Prostate gland (tissue), 2 donors: ENCODE results near the gene TAS1R1. TPM values are rescaled to one million over a fixed set of nuclear protein-coding genes. Genes with fewer than 3 reads are reported as not detected.

Experiments used
- DNase-seq: peaks from one replicate; pipeline ENCODE4 v3.0.0-alpha.2; 2019; ENCODE audit warnings: low spot score
- H3K27ac ChIP-seq, 2 donors: fragments of 200-600 bp; sonication (generic); 2 replicates each; pipeline ENCODE4 v1.5.1; 2017 to 2019
- H3K27me3 ChIP-seq: fragments of 200-600 bp; sonication (generic); replicated peaks from 2 replicates; pipeline ENCODE4 v1.5.1; 2019; ENCODE audit not compliant: insufficient read depth
- H3K36me3 ChIP-seq, 2 donors: fragments of 200-600 bp; sonication (generic); 1 replicate in 1 of 2; 2 replicates in 1 of 2; pipeline versions ENCODE4 v1.5.1 to v1.8.1; 2017 to 2019
- H3K4me1 ChIP-seq: fragments of 200-600 bp; sonication (generic); replicated peaks from 2 replicates; pipeline ENCODE4 v1.5.1; 2019
- H3K4me3 ChIP-seq, 2 donors: fragments of 200-600 bp; sonication (generic); 2 replicates each; pipeline ENCODE4 v1.5.1; 2017 to 2019
- H3K9me3 ChIP-seq: fragments of 200-600 bp; sonication (generic); 2 replicates; pipeline ENCODE4 v1.5.1; 2017
- POLR2A ChIP-seq: fragments of 450-650 bp; IDR thresholded peaks from one replicate; pipeline ENCODE4 v1.6.1; 2016; ENCODE audit warnings: antibody characterized with exemption, mild to moderate bottlenecking
- POLR2AphosphoS5 ChIP-seq: sonication (generic); formaldehyde crosslinking; IDR thresholded peaks from one replicate; pipeline ENCODE4 v1.6.1; 2017; ENCODE audit warnings: antibody characterized with exemption
- WGBS: methylation state at CpG from one replicate; pipeline ENCODE4 v1.1.5; 2018; 5-methylcytosine and 5-hydroxymethylcytosine counted together
- intact Hi-C: fragments of 100-400 bp; cut with DNase I; formaldehyde crosslinking; loops from one replicate; pipeline ENCODE4 v1.14.2; 2022
- small RNA-seq, 2 donors: library from RNA; depleted of rRNA; stranded (forward); fragments of <200 nt; gene quantifications; one replicate each; pipeline ENCODE3, GENCODE V24; 2016
- total RNA-seq, 2 donors: library from RNA; depleted of rRNA; stranded (reverse); fragments of >200 nt; gene quantifications; one replicate each; pipeline ENCODE4 v1.1.0, GENCODE V29; 2016
- TF ChIP-seq, protein P1 (sequence below), 4 experiments: fragments of 200-600 bp in 2 of 4; fragments of 450-650 bp in 2 of 4; sonication (generic) in 2 of 4; IDR thresholded peaks; 1 replicate in 3 of 4; 2 replicates in 1 of 4; pipeline ENCODE4 v1.5.1; 2016 to 2019; ENCODE audit warnings: antibody characterized with exemption in 4 of 4, mild to moderate bottlenecking in 2 of 4, moderate library complexity in 2 of 4

Gene TAS1R1
- total RNA-seq, 2 donors from 2014 or later: 1.5 TPM; not detected in 1

DNA sequence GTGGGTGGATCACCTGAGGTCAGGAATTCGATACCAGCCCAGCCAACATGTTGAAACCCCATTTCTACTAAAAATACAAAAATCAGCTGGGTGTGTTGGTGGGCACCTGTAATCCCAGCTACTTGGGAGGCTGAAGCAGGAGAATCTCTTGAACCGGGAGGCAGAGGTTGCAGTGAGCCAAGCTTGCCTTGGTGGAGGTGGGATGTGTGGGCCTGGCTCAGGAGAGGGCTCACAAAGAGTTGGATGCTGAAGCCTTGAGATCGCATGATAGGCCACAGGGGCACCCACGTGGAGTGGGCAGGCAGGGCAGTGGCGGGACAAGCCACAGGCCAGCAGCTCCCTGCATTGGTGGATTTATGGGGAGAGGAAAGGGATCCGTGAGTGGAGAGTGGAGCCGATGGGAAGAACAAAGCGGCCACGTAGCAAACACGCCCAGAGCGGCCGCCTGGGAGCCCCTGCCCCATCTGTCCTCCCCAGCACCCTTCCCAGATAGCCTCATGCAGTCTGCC, 73.9 kb downstream of the TAS1R1 start:
- Histone ChIP-seq H3K4me3 (no peak overlapping the region), H3K36me3 (peaks cover 0 to 3% of the 10 kb centered on the region in 2 donors), H3K27ac (no peak overlapping the region), H3K27me3 (no peaks in the 10 kb centered on the region), H3K9me3 (no peaks in the 10 kb centered on the region), H3K4me1 (peaks cover 4% of the 10 kb centered on the region)
- intact Hi-C loops: loop anchor here (5.0 kb wide), 1 partner anchor 42 kb away; no protein-coding TSS in a partner anchor
- DNase-seq: no peak
- 88% methylated on average over 12 of the region's 12 CpGs for WGBS
- TF ChIP-seq POLR2AphosphoS5: no peak
- no peak for TF ChIP-seq POLR2A
- TF ChIP-seq, protein P1, sequence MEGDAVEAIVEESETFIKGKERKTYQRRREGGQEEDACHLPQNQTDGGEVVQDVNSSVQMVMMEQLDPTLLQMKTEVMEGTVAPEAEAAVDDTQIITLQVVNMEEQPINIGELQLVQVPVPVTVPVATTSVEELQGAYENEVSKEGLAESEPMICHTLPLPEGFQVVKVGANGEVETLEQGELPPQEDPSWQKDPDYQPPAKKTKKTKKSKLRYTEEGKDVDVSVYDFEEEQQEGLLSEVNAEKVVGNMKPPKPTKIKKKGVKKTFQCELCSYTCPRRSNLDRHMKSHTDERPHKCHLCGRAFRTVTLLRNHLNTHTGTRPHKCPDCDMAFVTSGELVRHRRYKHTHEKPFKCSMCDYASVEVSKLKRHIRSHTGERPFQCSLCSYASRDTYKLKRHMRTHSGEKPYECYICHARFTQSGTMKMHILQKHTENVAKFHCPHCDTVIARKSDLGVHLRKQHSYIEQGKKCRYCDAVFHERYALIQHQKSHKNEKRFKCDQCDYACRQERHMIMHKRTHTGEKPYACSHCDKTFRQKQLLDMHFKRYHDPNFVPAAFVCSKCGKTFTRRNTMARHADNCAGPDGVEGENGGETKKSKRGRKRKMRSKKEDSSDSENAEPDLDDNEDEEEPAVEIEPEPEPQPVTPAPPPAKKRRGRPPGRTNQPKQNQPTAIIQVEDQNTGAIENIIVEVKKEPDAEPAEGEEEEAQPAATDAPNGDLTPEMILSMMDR (IDR thresholded peaks at IDR 0.05): no peak

Small RNA genes lying within 50 kb of the gene (small RNA-seq; reads per million reads assigned to genes)
- gene RNU6-731P: 0 reads per million in 2 donors

Other genes with a start within 250 kb of the TAS1R1 start
- 10 to 100 TPM; 16.9 to 24.9 TPM for gene ACOT7, start 161.5 kb upstream of the TAS1R1 start, total RNA-seq
- 10 to 100 TPM in 1 of 2 donors, 1 to 10 TPM in 1; 2.2 to 13.4 TPM for gene HES2, start 135.4 kb upstream of the TAS1R1 start, total RNA-seq
- gene ESPN, start 130.5 kb upstream of the TAS1R1 start, total RNA-seq: 100 to 1,000 TPM in 1 of 2 donors, 10 to 100 TPM in 1; 19.7 to 257 TPM
- 10 to 100 TPM; 15.2 to 22.7 TPM for gene TNFRSF25, start 89.1 kb upstream of the TAS1R1 start, total RNA-seq
- 10 to 100 TPM; 11.6 to 21.4 TPM for gene PLEKHG5, start 63.6 kb upstream of the TAS1R1 start, total RNA-seq
- 10 to 100 TPM; 15.7 to 20.9 TPM for gene NOL9, start 794 bp upstream of the TAS1R1 start, total RNA-seq
- 10 to 100 TPM; 41.3 to 51.0 TPM for gene ZBTB48, start 24.7 kb downstream of the TAS1R1 start, total RNA-seq
- gene KLHL21, start 47.6 kb downstream of the TAS1R1 start, total RNA-seq: 100 to 1,000 TPM in 1 of 2 donors, 10 to 100 TPM in 1; 67.1 to 111 TPM
- gene PHF13, start 58.4 kb downstream of the TAS1R1 start, total RNA-seq: 10 to 100 TPM; 13.8 to 79.2 TPM
- 10 to 100 TPM; 37.6 to 42.1 TPM for gene THAP3, start 69.6 kb downstream of the TAS1R1 start, total RNA-seq
- 10 to 100 TPM; 32.9 to 52.8 TPM for gene DNAJC11, start 146.5 kb downstream of the TAS1R1 start, total RNA-seq
- 100 to 1,000 TPM; 100 to 102 TPM for gene CAMTA1, start 230.1 kb downstream of the TAS1R1 start, total RNA-seq